Midbrain (tissue), 1 donor: ENCODE measurements around the gene ITGA1.
"Not testable (repeated sequence)": the region's sequence is repeated elsewhere in the genome, so short reads cannot be mapped to it uniquely, and the experiment has no call there.

Source experiments
- DNase-seq: peaks from one replicate; lab custom pipeline; 2025; lab: John Stamatoyannopoulos, UW

The ITGA1 gene

GRCh38 chr5:52831786-52832511, 44.2 kb downstream of the ITGA1 start:
- DNase-seq: no peak

- no peak for DNase-seq
These were observed 46.6 kb downstream of the ITGA1 start for GRCh38 chr5:52834320-52834719.

- peak; percentile 49 for DNase-seq
These were observed 49.4 kb downstream of the ITGA1 start for GRCh38 chr5:52837068-52837467.

GRCh38 chr5:52837591-52838001, 49.9 kb downstream of the ITGA1 start:
- DNase-seq: no peak

GRCh38 chr5:52838326-52839015, 50.8 kb downstream of the ITGA1 start:
- no peak for DNase-seq

GRCh38 chr5:52839285-52839684, 51.6 kb downstream of the ITGA1 start:
- no peak for DNase-seq

- no peak for DNase-seq
These were observed 52.7 kb downstream of the ITGA1 start for GRCh38 chr5:52840277-52841050.

GRCh38 chr5:52841114-52841513, 53.4 kb downstream of the ITGA1 start:
- no peak for DNase-seq

GRCh38 chr5:52842111-52842510, 54.4 kb downstream of the ITGA1 start:
- no peak for DNase-seq

GRCh38 chr5:52844885-52845284, 57.2 kb downstream of the ITGA1 start:
- no peak for DNase-seq

GRCh38 chr5:52846182-52846842, 58.6 kb downstream of the ITGA1 start:
- DNase-seq: no peak

GRCh38 chr5:52848688-52849087, 61.0 kb downstream of the ITGA1 start:
- not testable (repeated sequence) for DNase-seq

- no peak for DNase-seq
These were observed 61.8 kb downstream of the ITGA1 start for GRCh38 chr5:52849544-52849943.

- DNase-seq: no peak
These were observed 65.9 kb downstream of the ITGA1 start for GRCh38 chr5:52853650-52854049.

- DNase-seq: no peak
These were observed 66.6 kb downstream of the ITGA1 start for GRCh38 chr5:52854301-52854700.

- DNase-seq: no peak
These were observed 67.2 kb downstream of the ITGA1 start for GRCh38 chr5:52854949-52855348.

- DNase-seq: no peak
These were observed 68.8 kb downstream of the ITGA1 start for GRCh38 chr5:52856564-52856963.

GRCh38 chr5:52859628-52860027, 71.9 kb downstream of the ITGA1 start:
- DNase-seq: no peak

GRCh38 chr5:52861368-52861767, 73.7 kb downstream of the ITGA1 start:
- DNase-seq: no peak

GRCh38 chr5:52863715-52864290, 76.1 kb downstream of the ITGA1 start:
- DNase-seq: no peak

GRCh38 chr5:52864371-52864770, 76.7 kb downstream of the ITGA1 start:
- no peak for DNase-seq

GRCh38 chr5:52864884-52865283, 77.2 kb downstream of the ITGA1 start:
- DNase-seq: no peak
